Measurements from ENCODE around the gene SLC39A10. TPM values are rescaled to one million over a fixed set of nuclear protein-coding genes. Genes with fewer than 3 reads are reported as not detected.
"Not testable (repeated sequence)": the region's sequence is repeated elsewhere in the genome, so short reads cannot be mapped to it uniquely, and the experiment has no call there.

SLC39A10 gene
- polyA plus RNA-seq (ENCODE audit: insufficient read length in 4 of 4): 10 to 100 TPM; 55.1 to 87.4 (median 85.9) TPM

GRCh38 chr2:195656859-195657633 lies at the start of gene SLC39A10:
SLC39A10 (plus strand) TSS chr2:195657226; CDS start chr2:195680043, 22,817 bp downstream.
- DNase-seq (ENCODE audit: low read depth in 4 of 4, low spot score in 3 of 4): peak; percentile 98 to 99 (median 99)

- DNase-seq (ENCODE audit: low read depth in 4 of 4, low spot score in 3 of 4): no peak
Observed at GRCh38 chr2:195608768-195609454, 48.1 kb upstream of the SLC39A10 start.

GRCh38 chr2:195610717-195611116 lies 46.3 kb upstream of the SLC39A10 start:
- no peak for DNase-seq (ENCODE audit: low read depth in 4 of 4, low spot score in 3 of 4)

GRCh38 chr2:195612611-195613495 lies 44.2 kb upstream of the SLC39A10 start:
- peak; percentile 39 to 68 (median 58) for DNase-seq (ENCODE audit: low read depth in 4 of 4, low spot score in 3 of 4)

- DNase-seq (ENCODE audit: low read depth in 4 of 4, low spot score in 3 of 4): no peak
Observed at GRCh38 chr2:195613922-195614321, 43.1 kb upstream of the SLC39A10 start.

GRCh38 chr2:195619590-195619989 lies 37.4 kb upstream of the SLC39A10 start:
- DNase-seq (ENCODE audit: low read depth in 4 of 4, low spot score in 3 of 4): no peak

GRCh38 chr2:195620501-195620900 lies 36.5 kb upstream of the SLC39A10 start:
- DNase-seq (ENCODE audit: low read depth in 4 of 4, low spot score in 3 of 4): no peak

GRCh38 chr2:195622966-195623365 lies 34.1 kb upstream of the SLC39A10 start:
- DNase-seq (ENCODE audit: low read depth in 4 of 4, low spot score in 3 of 4): no peak

- no peak for DNase-seq (ENCODE audit: low read depth in 4 of 4, low spot score in 3 of 4)
Observed at GRCh38 chr2:195626507-195626906, 30.5 kb upstream of the SLC39A10 start.

GRCh38 chr2:195628666-195629065 lies 28.4 kb upstream of the SLC39A10 start:
- DNase-seq (ENCODE audit: low read depth in 4 of 4, low spot score in 3 of 4): no peak

GRCh38 chr2:195632856-195633572 lies 24.0 kb upstream of the SLC39A10 start:
- DNase-seq (ENCODE audit: low read depth in 4 of 4, low spot score in 3 of 4): no peak

- no peak for DNase-seq (ENCODE audit: low read depth in 4 of 4, low spot score in 3 of 4)
Observed at GRCh38 chr2:195633573-195633870, 23.5 kb upstream of the SLC39A10 start.

- DNase-seq (ENCODE audit: low read depth in 4 of 4, low spot score in 3 of 4): no peak
Observed at GRCh38 chr2:195633974-195634373, 23.1 kb upstream of the SLC39A10 start.

GRCh38 chr2:195636890-195637289 lies 20.1 kb upstream of the SLC39A10 start:
- no peak for DNase-seq (ENCODE audit: low read depth in 4 of 4, low spot score in 3 of 4)

GRCh38 chr2:195638750-195639149 lies 18.3 kb upstream of the SLC39A10 start:
- DNase-seq (ENCODE audit: low read depth in 4 of 4, low spot score in 3 of 4): no peak

- no peak for DNase-seq (ENCODE audit: low read depth in 4 of 4, low spot score in 3 of 4)
Observed at GRCh38 chr2:195639238-195639858, 17.7 kb upstream of the SLC39A10 start.

GRCh38 chr2:195639959-195640358 lies 17.1 kb upstream of the SLC39A10 start:
- no peak for DNase-seq (ENCODE audit: low read depth in 4 of 4, low spot score in 3 of 4)

- DNase-seq (ENCODE audit: low read depth in 4 of 4, low spot score in 3 of 4): no peak
Observed at GRCh38 chr2:195642027-195642678, 14.9 kb upstream of the SLC39A10 start.

GRCh38 chr2:195642679-195643068 lies 14.4 kb upstream of the SLC39A10 start:
- DNase-seq (ENCODE audit: low read depth in 4 of 4, low spot score in 3 of 4): no peak

GRCh38 chr2:195644708-195645107 lies 12.3 kb upstream of the SLC39A10 start:
- DNase-seq (ENCODE audit: low read depth in 4 of 4, low spot score in 3 of 4): not testable (repeated sequence)

Measured in left renal pelvis (tissue), 4 donors.